Activated B cell treated with CpG ODN at 0.5 μM for 24 hours (primary cell): Measurements from ENCODE around the gene PAQR6. TPM values are rescaled to one million over a fixed set of nuclear protein-coding genes. Genes with fewer than 3 reads are reported as not detected.

Source experiments
- ATAC-seq: fragments of 200-7000 bp; cut with Tn5 transposase; one replicate; pipeline ENCODE4 v1.10.0; 2021; ENCODE audit warnings: low read depth, mild to moderate bottlenecking, moderate library complexity
- CTCF ChIA-PET: fragments of 350-600 bp; sonication (Branson Sonifier 250); formaldehyde crosslinking; loops from one replicate; lab custom pipeline; 2021; ENCODE audit warnings: antibody characterized with exemption; lab: Charles Lee
- POLR2A ChIA-PET: fragments of 350-600 bp; sonication (Branson Sonifier 250); formaldehyde crosslinking; loops from one replicate; lab custom pipeline; 2021; ENCODE audit warnings: antibody characterized with exemption; lab: Charles Lee
- DNase-seq: peaks from one replicate; pipeline ENCODE4 v3.0.0; 2022
- H3K27ac Mint-ChIP-seq: one replicate; pipeline ENCODE4 v1.8.0; 2020; ENCODE audit warnings: mixed read lengths
- H3K27me3 Mint-ChIP-seq: one replicate; pipeline ENCODE4 v1.8.0; 2021; ENCODE audit warnings: mixed read lengths
- H3K36me3 Mint-ChIP-seq: one replicate; pipeline ENCODE4 v1.8.0; 2021; ENCODE audit warnings: low read depth, mixed read lengths
- H3K4me1 Mint-ChIP-seq: one replicate; pipeline ENCODE4 v1.8.0; 2021; ENCODE audit warnings: mixed read lengths
- H3K4me3 Mint-ChIP-seq: one replicate; pipeline ENCODE4 v1.8.0; 2020; ENCODE audit warnings: mild to moderate bottlenecking, mixed read lengths
- H3K9me3 Mint-ChIP-seq: one replicate; pipeline ENCODE4 v1.8.0; 2020; ENCODE audit warnings: mixed read lengths
- intact Hi-C: fragments of 100-400 bp; cut with micrococcal nuclease; formaldehyde crosslinking; loops from one replicate; pipeline ENCODE4 v1.15.1; 2024
- total RNA-seq: library from RNA; stranded (reverse); gene quantifications from 2 replicates; pipeline ENCODE4 v1.2.3, GENCODE V29; 2022
- TF ChIP-seq, protein P1 (sequence below): fragments of 200-600 bp; IDR thresholded peaks from one replicate; pipeline ENCODE4 v1.8.0; 2022; ENCODE audit warnings: antibody characterized with exemption, mild to moderate bottlenecking

Gene PAQR6
- total RNA-seq, 1 donor from 2014 or later = 1.6 TPM

GRCh38 chr1:156229809-156230472 is 17.9 kb downstream of the PAQR6 start:
- TF ChIP-seq, protein P1, sequence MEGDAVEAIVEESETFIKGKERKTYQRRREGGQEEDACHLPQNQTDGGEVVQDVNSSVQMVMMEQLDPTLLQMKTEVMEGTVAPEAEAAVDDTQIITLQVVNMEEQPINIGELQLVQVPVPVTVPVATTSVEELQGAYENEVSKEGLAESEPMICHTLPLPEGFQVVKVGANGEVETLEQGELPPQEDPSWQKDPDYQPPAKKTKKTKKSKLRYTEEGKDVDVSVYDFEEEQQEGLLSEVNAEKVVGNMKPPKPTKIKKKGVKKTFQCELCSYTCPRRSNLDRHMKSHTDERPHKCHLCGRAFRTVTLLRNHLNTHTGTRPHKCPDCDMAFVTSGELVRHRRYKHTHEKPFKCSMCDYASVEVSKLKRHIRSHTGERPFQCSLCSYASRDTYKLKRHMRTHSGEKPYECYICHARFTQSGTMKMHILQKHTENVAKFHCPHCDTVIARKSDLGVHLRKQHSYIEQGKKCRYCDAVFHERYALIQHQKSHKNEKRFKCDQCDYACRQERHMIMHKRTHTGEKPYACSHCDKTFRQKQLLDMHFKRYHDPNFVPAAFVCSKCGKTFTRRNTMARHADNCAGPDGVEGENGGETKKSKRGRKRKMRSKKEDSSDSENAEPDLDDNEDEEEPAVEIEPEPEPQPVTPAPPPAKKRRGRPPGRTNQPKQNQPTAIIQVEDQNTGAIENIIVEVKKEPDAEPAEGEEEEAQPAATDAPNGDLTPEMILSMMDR = no peak
- ChIA-PET CTCF (interaction anchor here (8.6 kb wide), 1 partner anchor 84 kb away, joined by 215 read pairs; no protein-coding TSS in a partner anchor), POLR2A (interaction anchor here (1.4 to 7.7 kb wide), 2 partner anchors 53 to 81 kb away, joined by 3 to 53 read pairs; partner anchors contain the start of gene SMG5)
- Mint-ChIP-seq H3K4me3 (no peak overlapping the region), H3K36me3 (peaks cover 49% of the 10 kb centered on the region), H3K4me1 (peaks cover 4% of the 10 kb centered on the region), H3K9me3 (no peaks in the 10 kb centered on the region), H3K27ac (no peak overlapping the region), H3K27me3 (no peaks in the 10 kb centered on the region)
- intact Hi-C loops = loop anchor here (5.0 kb wide), 2 partner anchors 38 to 87 kb away; partner anchors contain the start of gene SLC25A44
- DNase-seq (no peak), ATAC-seq (no peak)

GRCh38 chr1:156228501-156228900 is 19.4 kb downstream of the PAQR6 start:
- POLR2A ChIA-PET = interaction anchor here (1.4 to 7.7 kb wide), 2 partner anchors 54 to 80 kb away, joined by 3 to 53 read pairs; partner anchors contain the start of gene SMG5
- Mint-ChIP-seq H3K4me3 (no peak overlapping the region), H3K4me1 (peaks cover 4% of the 10 kb centered on the region), H3K9me3 (no peaks in the 10 kb centered on the region), H3K36me3 (peaks cover 46% of the 10 kb centered on the region), H3K27me3 (no peaks in the 10 kb centered on the region), H3K27ac (no peak overlapping the region)
- TF ChIP-seq, protein P1 = no peak
- ATAC-seq (no peak), DNase-seq (no peak)
- CTCF ChIA-PET = interaction anchor here (8.6 kb wide), 1 partner anchor 82 kb away, joined by 215 read pairs; no protein-coding TSS in a partner anchor
- intact Hi-C loops = loop anchor here (5.0 kb wide), 2 partner anchors 36 to 89 kb away; partner anchors contain the start of gene SLC25A44

- H3K27ac Mint-ChIP-seq = no peak overlapping the region
These were observed 21.1 kb downstream of the PAQR6 start for GRCh38 chr1:156226782-156227181.

GRCh38 chr1:156226116-156226538 is 21.7 kb downstream of the PAQR6 start:
- peaks cover 4% of the 10 kb centered on the region for H3K4me1 Mint-ChIP-seq
- ATAC-seq = no peak
- intact Hi-C loops = loop anchor here (5.0 kb wide), 2 partner anchors 34 to 91 kb away; partner anchors contain the start of gene SLC25A44
- no peak overlapping the region for H3K4me3 Mint-ChIP-seq
- ChIA-PET POLR2A (interaction anchor here (2.7 to 7.7 kb wide), 2 partner anchors 13 to 78 kb away, joined by 22 to 53 read pairs; partner anchors contain the start of gene PMF1), CTCF (interaction anchor here (0.6 to 8.6 kb wide), 8 partner anchors 10 to 130 kb away, joined by 3 to 215 read pairs (median 12); partner anchors contain the start of genes PMF1, SEMA4A, SMG5 and TMEM79)
- H3K36me3 Mint-ChIP-seq = peaks cover 60% of the 10 kb centered on the region
- no peaks in the 10 kb centered on the region for H3K27me3 Mint-ChIP-seq
- TF ChIP-seq, protein P1 = no peak
- DNase-seq = no peak
- H3K27ac Mint-ChIP-seq = no peak overlapping the region
- no peaks in the 10 kb centered on the region for H3K9me3 Mint-ChIP-seq

More at GRCh38 chr1:156226782-156227181, 21.1 kb downstream of the PAQR6 start:
- Mint-ChIP-seq H3K9me3 (no peaks in the 10 kb centered on the region), H3K36me3 (peaks cover 55% of the 10 kb centered on the region), H3K4me3 (no peak overlapping the region), H3K27me3 (no peaks in the 10 kb centered on the region), H3K4me1 (peaks cover 4% of the 10 kb centered on the region)
- DNase-seq = no peak
- ATAC-seq = no peak
- intact Hi-C loops = loop anchor here (5.0 kb wide), 2 partner anchors 34 to 91 kb away; partner anchors contain the start of gene SLC25A44
- ChIA-PET CTCF (interaction anchor here (2.4 to 8.6 kb wide), 2 partner anchors 80 to 130 kb away, joined by 14 to 215 read pairs; no protein-coding TSS in a partner anchor), POLR2A (interaction anchor here (7.7 kb wide), 1 partner anchor 78 kb away, joined by 53 read pairs; no protein-coding TSS in a partner anchor)
- TF ChIP-seq, protein P1 = no peak
